ENCODE data around the gene ASPSCR1. TPM values are rescaled to one million over a fixed set of nuclear protein-coding genes. Genes with fewer than 3 reads are reported as not detected.

Gene ASPSCR1
- total and polyA plus RNA-seq, 2 of the 4 experiments (the other 2 are of a cell fraction) = 7.2 to 17.2 TPM

GRCh38 chr17:82001571-82002056 is 24.2 kb downstream of the ASPSCR1 start:
- Histone ChIP-seq H3K4ac (ENCODE audit: low read depth, low read length) (no peak overlapping the region), H3K9ac (ENCODE audit: low read depth, low read length) (no peak overlapping the region), H3K9me3 (ENCODE audit: control insufficient read depth, insufficient read depth, low read length) (no peaks in the 10 kb centered on the region), H3K14ac (replicated peaks; ENCODE audit: low read depth, low read length) (no peak overlapping the region), H2BK120ac (ENCODE audit: low read depth, low read length) (peak overlapping the region; percentile 19; the same call in 1 of the 2 replicates), H3K27ac (ENCODE audit: insufficient read depth, low read length) (no peak overlapping the region), H3K18ac (ENCODE audit: low read depth, low read length) (no peak overlapping the region), H3K4me2 (ENCODE audit: low read depth, low read length) (no peak overlapping the region), H3K56ac (ENCODE audit: extremely low read depth, insufficient read depth, low read length) (no peak overlapping the region), H3K36me3 (ENCODE audit: control insufficient read depth, insufficient read depth, low read length) (peaks cover 6% of the 10 kb centered on the region; the same call in 1 of the 2 replicates), H3K9me1 (ENCODE audit: insufficient read depth, low read length) (peaks cover 18% of the 10 kb centered on the region), H2AK5ac (ENCODE audit: low read depth, low read length) (peak overlapping the region; percentile 49), H4K20me1 (ENCODE audit: insufficient read depth, low read length) (peaks cover 3% of the 10 kb centered on the region; the same call in 1 of the 2 replicates), H2BK15ac (ENCODE audit: low read depth, low read length) (no peak overlapping the region), H4K8ac (ENCODE audit: low read depth in 2 of 2, low read length in 2 of 2) (no peak overlapping the region), H3K79me1 (ENCODE audit: low read depth in 1 of 2, low read length in 2 of 2) (peaks cover 11 to 37% of the 10 kb centered on the region in 2 experiments; a peak in 3 of 4 replicates), H3K27me3 (ENCODE audit: control insufficient read depth, insufficient read depth, low read length) (no peaks in the 10 kb centered on the region), H2AFZ (replicated peaks; ENCODE audit: low read length, poor library complexity) (no peak overlapping the region), H2AK9ac (replicated peaks; ENCODE audit: low read depth, low read length, poor library complexity) (no peak overlapping the region), H2BK20ac (ENCODE audit: low read depth, low read length) (no peak overlapping the region), H3K4me1 (ENCODE audit: control insufficient read depth, insufficient read depth, low read length) (peaks cover 26% of the 10 kb centered on the region), H2BK5ac (ENCODE audit: low read depth, low read length, poor library complexity, severe bottlenecking) (no peak overlapping the region), H4K91ac (ENCODE audit: insufficient read depth, low read depth, low read length) (no peak overlapping the region), H3K4me3 (ENCODE audit: insufficient read depth, low read depth, low read length) (no peak overlapping the region), H4K5ac (ENCODE audit: low read depth, low read length) (no peak overlapping the region), H3K23ac (ENCODE audit: low read depth, low read length) (no peak overlapping the region)
- intact Hi-C loops (cut with micrococcal nuclease) (no loop called here), in situ Hi-C loops (cut with MboI; ENCODE audit: low sequenced_read_pairs) (no loop called here), dilution Hi-C loops (cut with HindIII; ENCODE audit: low sequenced_read_pairs, unreplicated experiment) (no loop called here)
- DNase-seq (no peak), ATAC-seq (ENCODE audit: low read depth) (no peak)
- no TSS peak for BruUV-seq (replicated peaks)
- ChIA-PET CTCF (interaction anchor here (0.6 kb wide), 1 partner anchor 13 kb away, joined by 4 read pairs; no protein-coding TSS in a partner anchor), POLR2A (ENCODE audit: unreplicated experiment) (no interaction called here)
- WGBS, 2 experiments (ENCODE audit: extremely low coverage in 2 of 2, insufficient read length in 1 of 2) = 57% methylated on average over 2 of the region's 17 CpGs; no CpG with 5 or more reads in 1 of the 2 experiments
- TF ChIP-seq, protein P1, sequence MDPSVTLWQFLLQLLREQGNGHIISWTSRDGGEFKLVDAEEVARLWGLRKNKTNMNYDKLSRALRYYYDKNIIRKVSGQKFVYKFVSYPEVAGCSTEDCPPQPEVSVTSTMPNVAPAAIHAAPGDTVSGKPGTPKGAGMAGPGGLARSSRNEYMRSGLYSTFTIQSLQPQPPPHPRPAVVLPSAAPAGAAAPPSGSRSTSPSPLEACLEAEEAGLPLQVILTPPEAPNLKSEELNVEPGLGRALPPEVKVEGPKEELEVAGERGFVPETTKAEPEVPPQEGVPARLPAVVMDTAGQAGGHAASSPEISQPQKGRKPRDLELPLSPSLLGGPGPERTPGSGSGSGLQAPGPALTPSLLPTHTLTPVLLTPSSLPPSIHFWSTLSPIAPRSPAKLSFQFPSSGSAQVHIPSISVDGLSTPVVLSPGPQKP (IDR thresholded peaks at IDR 0.05; ENCODE audit: borderline replicate concordance, low read depth, low read length) = no peak
- TF ChIP-seq, protein P2, sequence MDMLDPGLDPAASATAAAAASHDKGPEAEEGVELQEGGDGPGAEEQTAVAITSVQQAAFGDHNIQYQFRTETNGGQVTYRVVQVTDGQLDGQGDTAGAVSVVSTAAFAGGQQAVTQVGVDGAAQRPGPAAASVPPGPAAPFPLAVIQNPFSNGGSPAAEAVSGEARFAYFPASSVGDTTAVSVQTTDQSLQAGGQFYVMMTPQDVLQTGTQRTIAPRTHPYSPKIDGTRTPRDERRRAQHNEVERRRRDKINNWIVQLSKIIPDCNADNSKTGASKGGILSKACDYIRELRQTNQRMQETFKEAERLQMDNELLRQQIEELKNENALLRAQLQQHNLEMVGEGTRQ (IDR thresholded peaks at IDR 0.05; ENCODE audit: low read depth, low read length) = no peak
- TF ChIP-seq NFE2L2 (IDR thresholded peaks at IDR 0.05; ENCODE audit: low read depth, low read length) (no peak), RFX5 (IDR thresholded peaks at IDR 0.05; ENCODE audit: low read depth, low read length) (no peak), CEBPB (IDR thresholded peaks at IDR 0.05; ENCODE audit: low read depth, low read length) (no peak), RAD21 (IDR thresholded peaks at IDR 0.05; ENCODE audit: low read length) (no peak), RCOR1 (IDR thresholded peaks at IDR 0.05; ENCODE audit: insufficient replicate concordance, low read length) (no peak), MXI1 (IDR thresholded peaks at IDR 0.05; ENCODE audit: borderline replicate concordance, low read depth, low read length) (no peak)
